ENCODE results near the gene DNAJC6.

DNAJC6 gene

DNA sequence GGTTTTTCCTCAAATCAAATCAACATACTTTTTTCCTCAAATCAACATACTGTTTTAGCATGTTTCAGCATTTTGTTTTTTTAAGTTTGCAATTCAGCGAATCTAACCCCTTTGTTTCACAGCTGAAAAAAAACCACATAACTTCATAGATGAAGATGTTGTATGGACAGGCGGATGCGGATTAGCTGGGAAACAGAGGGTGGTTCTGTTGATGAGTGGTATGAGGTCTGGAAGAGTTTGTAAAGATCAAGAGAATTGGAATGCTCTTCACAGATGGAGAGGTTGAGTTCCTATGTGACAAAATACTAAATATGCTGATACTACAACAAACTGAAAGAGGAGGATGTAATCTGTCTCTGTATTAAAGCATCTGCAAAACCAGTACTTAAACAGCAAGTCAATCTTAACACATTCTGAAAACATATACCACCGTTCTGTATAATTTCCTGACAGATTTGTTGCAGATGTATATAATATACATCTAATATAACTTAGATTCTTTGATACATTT lies 100.5 kb downstream of the DNAJC6 start:
- FAIRE-seq = no peak

DNA sequence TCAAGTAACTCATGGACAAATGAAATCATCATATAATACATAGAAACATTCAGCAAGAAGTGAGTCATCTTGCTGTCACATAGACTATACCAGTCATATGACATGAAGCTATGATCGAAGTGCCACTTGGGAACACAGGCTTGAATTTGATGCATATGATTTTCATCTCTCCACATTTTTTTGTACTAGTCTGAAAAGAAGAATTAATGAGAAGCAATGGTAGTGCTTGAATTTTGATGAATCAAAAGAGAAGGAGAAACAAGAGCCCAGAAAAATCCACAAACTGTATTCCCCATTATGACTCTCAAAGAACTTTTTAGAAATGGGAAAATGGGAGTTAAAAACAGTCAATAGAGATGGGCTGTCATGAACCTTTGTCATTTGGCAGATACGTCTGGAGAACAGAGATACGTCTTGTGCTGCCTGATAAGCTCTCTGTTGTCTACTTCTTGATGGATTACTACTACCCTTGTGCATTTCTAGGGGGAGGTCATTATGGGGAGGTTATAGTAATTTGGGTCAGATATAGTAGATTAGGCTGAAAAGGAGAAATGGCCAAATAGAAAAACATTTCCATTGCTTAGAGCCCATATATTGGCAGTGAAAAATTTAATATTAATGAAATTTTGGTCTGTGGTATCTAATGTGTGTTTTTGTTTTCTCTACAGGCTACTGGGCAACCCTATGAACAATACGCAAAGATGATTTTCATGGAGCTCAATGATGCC lies 103.1 kb downstream of the DNAJC6 start:
- FAIRE-seq = no peak

DNA sequence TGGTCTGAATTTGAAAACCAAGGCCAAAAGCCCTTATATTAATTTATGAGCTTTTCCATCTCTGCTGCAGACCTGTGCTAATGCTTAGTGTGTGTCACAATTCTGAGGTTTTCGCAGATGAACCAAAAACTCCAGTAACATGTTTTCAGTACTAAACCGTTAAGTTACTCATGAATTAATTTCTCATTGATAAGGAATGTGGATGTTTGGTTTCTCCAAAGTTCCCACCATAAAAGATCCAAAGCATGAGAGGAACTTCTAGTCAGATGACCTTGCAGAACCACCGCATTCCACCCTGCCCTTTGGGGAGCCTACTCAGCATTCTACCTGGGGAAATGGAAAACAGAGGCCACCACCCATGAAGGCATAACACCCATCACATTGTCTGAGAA lies 103.6 kb downstream of the DNAJC6 start:
- FAIRE-seq = no peak

DNA sequence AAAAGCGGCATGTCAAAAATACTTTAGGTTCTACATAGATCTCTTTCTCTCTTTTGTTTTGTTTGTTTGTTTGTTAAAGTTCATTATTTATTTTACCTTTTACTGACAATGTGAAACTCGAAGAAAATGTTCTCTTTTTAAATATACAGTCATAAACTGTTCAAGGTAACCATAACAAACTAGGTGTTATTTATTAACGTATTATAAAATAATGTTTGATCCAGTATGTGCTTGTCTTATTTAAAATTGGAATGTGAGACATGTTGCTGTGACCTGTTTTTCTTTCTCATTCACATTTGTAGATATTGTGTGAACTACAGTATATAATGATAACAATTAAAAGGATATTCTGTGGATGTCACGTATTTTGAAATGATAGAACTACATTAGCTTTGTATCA lies 105.2 kb downstream of the DNAJC6 start:
- no peak for FAIRE-seq

DNA sequence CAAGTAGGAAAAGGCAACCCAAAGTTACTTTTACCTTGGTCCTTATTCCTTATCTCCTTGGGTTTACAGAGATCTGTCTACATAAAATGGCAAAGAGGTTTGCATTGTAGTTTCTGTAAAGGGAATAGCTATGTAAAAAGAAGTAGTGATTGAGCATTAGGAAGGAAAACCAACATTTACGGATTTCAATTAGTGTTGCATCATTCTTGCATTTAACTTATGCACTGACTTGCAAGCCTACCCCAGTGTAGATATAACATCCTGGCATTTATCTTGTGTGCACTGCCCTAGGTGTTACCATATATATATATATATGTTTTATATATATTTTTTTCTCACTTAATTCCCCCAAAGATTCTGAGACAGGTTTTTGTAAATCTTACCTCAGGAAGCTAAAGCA lies 107.4 kb downstream of the DNAJC6 start:
- FAIRE-seq = no peak

DNA sequence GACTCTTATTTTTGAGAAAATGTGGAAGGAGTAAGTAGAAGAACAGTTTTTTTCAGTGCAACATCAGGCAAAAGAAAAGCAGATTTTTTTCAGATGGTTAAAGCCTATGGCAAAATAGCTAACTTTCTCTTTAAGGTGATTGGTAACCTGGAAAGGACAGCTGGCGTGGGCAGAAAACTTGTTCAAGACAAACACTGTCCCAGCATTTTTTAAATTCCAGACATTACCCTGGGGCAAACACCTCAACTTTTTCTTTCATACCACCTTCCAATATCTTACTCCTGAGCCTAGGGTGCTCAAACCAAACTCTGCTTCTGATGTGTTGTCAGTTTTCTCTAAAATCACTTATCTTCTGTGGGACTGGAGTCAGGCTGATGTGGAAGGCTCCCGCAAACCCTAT lies 108.4 kb downstream of the DNAJC6 start:
- no peak for FAIRE-seq

DNA sequence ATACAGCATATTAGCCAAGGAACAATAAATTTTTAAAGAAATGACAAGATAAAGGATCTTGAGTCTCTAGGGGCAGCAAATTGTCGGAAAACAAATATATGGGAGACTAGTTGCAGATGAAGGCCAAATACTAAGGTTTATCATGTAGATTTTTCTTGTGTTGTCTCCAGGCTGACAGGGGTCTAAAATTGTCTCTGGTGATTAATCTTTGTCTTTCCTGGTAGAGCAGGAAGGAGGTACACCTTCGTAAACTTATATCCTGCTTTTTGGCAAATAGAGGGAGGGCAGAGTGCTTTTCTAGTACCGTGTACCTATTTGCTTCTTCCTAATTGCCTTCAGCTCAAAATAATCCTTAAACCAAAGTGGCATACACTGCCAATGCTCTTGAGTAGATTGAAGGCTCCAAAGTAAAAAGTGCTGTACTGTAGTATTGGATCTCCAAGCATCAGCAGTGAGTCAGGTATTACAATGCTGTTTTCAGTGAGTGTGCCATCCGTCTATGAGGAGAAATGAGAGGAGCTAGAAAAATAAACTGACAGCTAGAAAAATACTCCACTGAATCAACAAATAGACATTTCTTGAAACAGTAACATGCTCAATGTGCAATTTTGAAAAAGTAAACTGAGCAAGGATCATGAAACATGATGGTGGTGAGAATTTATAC lies 109.3 kb downstream of the DNAJC6 start:
- FAIRE-seq = no peak

DNA sequence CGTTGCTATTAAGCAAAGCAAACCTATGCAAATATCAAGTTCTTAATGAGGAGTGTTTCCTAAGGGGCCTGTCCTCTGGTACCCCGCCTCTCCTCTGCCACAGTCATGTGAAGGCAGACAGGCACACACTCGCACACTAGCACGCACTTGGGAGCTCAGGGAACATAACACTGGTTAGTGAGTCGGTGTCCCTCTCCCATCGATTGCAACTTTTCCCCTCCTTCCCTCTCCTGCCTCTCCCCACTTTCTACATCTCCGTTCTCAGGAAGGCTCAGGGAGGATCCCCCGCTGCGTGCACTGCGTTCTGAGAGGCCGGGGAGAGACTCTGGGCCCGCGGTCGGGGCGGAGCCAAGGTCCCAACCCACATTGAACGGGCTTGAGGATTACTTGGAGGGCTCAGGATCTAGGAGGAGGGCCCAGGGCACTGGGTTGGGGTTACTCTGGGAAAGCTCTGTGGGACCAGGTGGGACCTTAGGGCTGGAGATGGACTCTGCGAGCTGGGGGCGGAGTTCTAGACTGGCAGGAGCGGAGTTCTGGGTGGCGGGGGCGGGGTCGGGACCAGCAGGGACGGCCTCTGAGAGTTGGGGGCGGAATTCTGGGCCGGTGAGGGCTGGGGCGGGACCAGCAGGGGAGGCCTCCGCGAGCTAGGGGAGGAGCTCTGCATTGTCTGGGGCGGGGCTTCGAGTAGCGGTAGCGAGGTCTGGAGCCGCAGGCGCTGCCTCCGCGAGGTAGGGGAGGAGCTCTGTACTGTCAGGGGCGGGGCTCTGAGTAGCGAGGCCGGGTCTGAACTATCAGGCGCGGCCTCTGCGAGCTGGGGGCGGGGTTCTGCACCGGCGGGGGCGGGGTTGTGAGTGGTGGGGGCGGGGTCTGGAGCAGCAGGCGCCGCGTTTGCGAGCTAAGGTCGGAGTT lies 110.6 kb downstream of the DNAJC6 start:
- FAIRE-seq = peak; percentile 22

DNA sequence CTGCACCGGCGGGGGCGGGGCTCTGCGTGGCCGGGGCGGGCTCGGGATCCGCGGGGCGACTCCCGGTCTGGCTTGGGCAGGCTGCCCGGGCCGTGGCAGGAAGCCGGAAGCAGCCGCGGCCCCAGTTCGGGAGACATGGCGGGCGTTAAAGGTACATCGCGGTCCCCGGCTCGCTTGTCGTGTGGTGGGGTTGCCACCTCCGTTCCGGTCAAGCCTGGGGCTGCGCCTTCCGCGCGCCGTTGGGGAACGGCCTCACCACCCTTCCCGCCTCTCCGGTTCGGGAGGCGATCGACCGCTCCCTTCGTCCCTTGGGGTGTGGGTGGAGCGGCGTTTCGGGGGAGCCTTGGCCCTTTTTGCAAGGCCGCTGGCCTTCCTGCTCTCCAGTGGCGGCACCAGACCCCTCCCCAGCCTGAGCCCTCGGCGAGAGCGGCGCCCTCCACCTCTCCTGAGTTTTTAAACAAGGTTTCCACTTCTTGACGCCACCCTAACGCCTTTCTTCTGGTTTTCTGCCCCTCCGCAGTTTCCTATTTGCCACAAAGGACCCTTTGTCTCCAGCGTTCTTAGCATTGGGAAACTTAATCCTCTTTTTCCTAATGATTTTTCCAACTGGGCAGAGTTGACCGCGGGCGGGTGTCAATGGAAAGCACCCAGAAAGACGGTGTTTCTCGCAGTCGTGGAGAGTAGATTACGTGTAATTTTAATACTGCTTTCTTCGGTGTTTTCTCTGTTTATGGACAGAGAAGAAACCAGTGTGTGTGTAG lies 111.4 kb downstream of the DNAJC6 start, which contains the start of the genes LEPR and LEPROT:
TSS of gene LEPR (plus strand) at position 79 of the 761 bp plus-strand sequence. CDS start 144,898 bp downstream, outside the sequence.
TSS of gene LEPROT (plus strand) at position 79 of the 761 bp plus-strand sequence. CDS start at position 136, 57 bp downstream.
- FAIRE-seq = no peak

DNA sequence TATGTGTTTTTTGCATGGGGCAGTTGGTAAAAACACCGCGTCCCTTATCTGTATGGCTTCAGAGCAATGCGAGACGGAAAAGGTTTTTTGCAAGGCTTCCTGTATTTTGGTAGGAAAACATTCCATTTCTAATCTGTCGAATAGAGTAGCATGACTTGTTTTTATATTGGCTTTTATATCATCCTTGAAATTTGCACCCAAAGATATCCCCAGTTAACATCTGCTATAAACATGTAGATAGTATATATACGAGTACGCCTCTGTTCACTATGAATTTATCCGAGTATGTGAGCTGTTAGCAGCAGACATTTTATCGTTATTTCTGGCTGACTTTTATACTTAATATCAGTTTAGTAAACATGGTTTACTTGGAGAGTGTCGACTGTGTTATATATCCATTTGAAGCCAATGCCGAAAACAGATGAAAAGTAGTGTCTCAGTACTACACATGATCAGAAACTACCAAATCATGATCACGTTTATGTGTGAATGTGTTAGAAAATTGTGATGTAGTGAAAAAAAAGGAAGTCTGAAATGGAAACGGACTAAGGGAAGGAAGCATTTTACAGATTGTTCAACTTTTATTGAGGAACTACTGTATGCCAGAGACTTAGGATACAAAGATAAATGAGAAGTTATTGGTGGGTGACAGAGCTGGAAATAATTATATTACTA lies 112.1 kb downstream of the DNAJC6 start:
- FAIRE-seq = no peak

DNA sequence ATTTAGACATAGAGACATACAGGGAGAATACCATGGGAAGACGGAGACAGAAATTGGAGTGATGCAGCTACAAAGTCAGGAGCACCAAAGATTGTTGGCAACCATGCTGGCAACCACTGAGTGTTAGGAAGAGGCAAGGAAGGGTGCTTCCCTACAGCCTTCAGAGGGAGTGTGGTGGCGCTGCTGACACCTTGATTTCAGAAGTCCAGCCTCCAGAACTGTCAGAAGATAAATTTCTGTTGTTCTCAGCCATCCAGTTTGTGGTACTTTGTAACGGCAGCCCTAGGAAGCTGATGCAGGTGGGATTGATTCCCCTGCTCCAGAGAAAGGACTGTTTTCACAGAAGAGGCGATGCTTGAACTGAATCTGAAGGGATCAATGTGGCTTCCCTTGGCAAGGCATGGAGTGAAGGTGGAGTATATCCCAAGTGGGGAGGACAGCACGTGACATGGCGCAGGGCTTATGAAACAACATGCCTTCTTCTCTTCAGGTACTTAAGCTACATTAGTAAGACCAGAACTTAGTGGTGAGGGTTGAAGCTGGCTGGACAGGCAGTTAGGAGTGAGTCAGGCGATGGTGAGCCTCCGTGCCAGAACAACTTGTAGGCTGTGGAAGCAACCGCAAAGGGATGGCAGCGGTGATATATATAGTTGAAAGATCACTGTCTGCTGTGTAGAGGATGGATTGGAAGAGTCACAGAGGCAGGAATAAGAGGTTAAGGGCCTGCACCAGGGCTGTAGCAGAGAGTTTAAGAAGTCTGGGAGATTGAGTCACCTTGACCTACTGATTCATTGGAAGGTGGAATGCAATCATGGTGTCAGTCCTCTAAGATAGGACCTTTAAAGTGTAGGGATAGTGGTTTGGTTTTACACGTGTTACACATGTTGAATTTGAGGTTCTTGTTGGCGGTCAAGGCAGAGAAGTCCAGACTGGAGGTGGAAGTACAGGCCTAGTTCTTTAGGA lies 113.2 kb downstream of the DNAJC6 start:
- FAIRE-seq = no peak

DNA sequence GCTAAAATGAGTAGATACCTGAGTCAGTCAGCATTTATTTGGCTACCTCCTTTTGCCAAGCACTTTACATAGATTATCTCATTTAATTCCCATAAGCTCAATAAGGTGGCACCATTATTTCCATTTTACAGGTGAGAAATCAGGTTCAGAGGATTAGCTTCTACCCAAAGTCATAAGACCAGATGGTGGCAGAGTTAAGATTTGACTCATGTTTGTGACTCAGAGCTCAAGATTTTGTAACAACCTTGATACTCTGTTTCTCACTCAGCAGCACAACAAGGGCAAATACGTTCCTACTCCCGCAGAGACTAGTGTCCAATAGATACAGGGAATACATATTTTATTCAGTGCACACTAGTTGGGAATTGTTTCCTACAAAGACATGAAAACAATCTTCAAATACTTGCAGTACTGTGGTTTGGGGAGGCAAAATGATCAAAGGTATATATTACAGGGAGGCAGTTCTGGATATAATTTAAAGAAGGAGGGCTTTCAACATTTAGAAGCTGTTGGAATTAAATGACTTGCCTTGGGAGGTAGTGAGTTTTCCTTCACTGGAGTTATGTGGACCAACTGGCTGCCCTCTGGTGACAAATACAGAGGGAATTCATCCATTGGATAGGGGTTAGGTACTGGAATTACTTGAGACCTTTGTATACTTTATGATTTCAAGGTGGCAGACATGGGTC lies 114.7 kb downstream of the DNAJC6 start:
- FAIRE-seq = no peak

DNA sequence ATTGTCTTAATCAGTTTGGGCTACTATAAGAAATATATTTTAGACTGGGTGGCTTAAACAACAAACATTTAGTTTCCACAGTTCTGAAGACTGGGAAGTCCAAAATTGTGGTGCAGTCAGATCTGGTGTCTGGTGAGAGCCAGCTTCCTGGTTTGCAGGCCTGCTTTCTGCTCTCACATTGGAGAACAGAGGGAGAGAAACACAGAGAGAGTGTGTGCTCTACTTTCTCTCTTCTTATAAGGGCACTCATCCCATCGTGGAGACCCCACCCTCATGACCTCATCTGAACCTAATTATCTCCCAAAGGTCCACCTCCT lies 115.2 kb downstream of the DNAJC6 start:
- FAIRE-seq = no peak

DNA sequence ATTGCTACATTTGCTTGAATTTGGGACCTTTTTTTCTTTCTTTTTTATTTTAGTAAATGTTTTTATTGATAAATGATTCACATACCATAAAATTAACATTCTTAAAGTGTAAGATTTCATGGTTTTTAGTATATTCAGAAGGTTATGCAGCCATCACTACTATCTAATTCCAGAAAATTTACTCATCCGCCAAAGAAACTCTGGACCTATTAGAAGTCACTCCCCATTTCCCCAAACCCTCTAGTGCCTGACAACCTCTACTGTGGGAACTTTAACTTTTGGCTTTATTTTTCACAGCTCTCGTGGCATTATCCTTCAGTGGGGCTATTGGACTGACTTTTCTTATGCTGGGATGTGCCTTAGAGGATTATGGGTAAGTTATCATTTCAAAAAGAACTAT lies 115.7 kb downstream of the DNAJC6 start:
- FAIRE-seq = no peak

DNA sequence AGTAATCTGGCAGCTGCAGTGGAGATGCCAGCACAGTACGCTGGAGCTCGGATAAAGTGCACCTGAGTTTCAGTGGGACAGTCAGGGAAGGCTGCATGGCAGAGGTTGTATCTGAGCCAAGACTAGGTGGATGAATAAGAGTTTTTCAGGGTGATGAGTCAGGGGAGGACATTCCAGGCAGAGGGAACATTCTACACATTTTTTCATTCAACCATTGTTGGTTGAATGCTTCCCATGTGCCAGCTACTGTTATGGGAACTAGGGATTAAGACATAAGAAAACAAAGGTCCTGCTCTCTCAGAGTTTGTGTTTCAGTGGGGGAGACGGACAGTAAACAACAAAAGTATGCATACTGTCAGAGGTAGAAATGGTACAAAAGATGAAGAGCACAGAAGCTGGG lies 116.4 kb downstream of the DNAJC6 start:
- FAIRE-seq = no peak

DNA sequence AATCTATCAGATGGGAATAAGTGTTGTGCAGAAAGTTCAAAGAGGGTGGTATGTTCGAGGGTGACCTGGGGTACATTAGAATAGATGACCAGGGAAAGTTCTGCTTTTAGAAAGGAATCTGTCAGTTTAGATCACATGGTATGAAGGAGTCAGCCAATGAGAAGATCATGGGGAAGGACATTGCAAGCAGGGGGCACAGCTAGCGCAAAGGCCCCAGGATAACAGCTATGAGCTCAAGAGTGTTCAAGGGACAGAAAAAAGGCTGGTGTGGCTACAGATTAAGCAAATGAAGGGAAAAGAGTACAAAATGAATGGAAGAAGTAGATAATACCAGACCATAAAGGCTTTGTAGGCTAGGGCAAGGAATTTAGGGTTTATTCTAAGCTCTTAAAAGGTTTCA lies 119.7 kb downstream of the DNAJC6 start:
- no peak for FAIRE-seq

DNA sequence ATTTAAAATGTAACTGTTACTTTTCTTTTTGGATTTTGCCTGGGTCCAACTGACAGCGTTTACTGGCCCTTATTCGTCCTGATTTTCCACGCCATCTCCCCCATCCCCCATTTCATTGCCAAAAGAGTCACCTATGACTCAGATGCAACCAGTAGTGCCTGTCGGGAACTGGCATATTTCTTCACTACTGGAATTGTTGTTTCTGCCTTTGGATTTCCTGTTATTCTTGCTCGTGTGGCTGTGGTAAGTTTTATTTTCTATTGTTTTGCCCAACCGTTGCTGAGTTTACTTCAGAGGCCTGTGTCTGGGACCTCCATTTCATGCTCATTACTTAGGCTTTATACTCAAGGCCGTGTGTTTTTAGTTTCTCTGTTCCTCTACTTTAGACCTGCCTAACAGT lies 120.5 kb downstream of the DNAJC6 start:
- no peak for FAIRE-seq

DNA sequence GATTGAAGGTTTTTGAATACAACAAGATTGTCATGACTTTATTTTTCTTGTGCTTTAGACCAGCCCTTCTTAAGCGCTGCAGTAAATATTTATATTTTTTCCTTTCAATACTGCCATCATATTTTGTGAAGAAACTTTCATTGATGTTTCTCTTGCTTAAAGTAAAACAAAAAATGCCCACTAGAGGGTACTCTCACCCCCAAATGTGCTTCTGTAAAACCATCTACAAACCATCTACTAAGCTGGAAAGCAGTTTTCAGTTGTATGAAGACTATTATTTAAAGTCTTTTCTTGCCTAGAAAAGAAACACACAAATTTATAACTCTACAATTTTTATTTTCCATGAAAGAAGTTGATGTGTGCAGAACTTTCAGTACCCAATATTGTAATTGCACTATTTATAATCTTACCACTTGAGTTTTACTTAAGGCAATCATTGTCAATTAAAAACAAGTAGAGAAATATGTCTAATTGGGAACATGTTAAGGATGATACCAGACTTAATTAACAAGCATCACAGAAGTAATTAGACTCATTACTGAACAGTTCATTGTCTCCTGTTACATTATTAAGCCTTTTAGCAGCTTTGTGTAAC lies 121.9 kb downstream of the DNAJC6 start:
- peak; percentile 87 for FAIRE-seq

DNA sequence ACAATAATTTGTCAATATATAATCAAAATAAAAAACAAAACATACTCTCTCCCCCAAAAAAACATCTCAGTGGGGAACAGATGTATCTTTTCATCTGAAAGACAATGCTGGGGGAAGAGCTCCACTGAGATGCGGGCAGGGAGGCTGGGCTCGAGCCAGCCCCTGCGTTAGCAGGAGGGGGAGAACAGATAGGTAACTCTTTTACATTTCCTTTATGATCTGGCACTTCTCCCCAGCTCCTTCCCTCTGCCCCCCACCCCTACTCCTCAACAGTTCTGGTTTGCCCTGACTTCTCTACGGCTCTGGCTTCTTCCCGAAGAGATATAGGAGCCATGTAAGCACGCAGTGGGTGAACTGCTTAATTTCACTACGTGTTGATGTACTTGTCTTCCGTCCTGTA lies 123.6 kb downstream of the DNAJC6 start:
- no peak for FAIRE-seq

DNA sequence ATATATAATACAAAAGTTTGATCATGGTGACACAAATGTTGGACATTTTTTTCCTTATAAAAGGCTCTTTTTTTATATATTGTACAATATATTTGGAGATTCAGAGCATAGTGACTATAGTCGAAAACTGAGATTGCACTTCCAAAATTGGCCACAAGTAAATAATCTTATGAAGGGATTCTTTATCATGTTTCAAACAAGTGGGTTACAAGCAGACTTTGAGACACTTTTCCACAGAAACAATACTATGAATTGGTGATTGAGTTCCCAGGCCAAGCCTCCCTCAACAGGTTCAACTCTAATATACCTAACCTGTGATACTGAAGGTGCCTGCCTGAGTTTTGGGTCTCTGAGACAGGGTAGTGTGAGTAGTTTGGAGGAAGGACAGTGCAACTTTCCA lies 124.9 kb downstream of the DNAJC6 start:
- FAIRE-seq = no peak
